HG03571 (cell line): ENCODE results near the gene PAPPA2.
"Not testable (repeated sequence)": the region's sequence is repeated elsewhere in the genome, so short reads cannot be mapped to it uniquely, and the experiment has no call there.

Experiments used
- ATAC-seq: cut with Tn5 transposase; IDR thresholded peaks from one replicate; pipeline ENCODE4 v1.9.1; 2021; ENCODE audit not compliant: unreplicated experiment

The PAPPA2 gene

GRCh38 chr1:176752505-176752904 is 289.5 kb downstream of the PAPPA2 start:
- ATAC-seq, result no peak

- no peak for ATAC-seq
Observed at GRCh38 chr1:176754676-176755075, 291.7 kb downstream of the PAPPA2 start.

DNA sequence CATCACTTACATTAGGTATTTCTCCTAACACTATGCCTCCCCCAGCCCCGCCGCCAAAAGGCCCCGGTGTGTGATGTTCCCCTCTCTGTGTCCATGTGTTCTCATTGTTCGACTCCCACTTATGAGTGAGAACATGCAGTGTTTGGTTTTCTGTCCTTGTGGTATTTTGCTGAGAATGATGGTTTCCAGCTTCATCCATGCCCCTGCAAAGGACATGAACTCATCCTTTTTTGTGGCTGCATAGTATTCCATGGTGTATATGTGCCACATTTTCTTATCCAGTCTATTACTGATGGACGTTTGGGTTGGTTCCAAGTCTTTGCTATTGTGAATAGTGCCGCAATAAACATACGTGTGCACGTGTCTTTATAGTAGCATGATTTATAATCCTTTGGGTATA is 293.8 kb downstream of the PAPPA2 start:
- not testable (repeated sequence) for ATAC-seq

DNA sequence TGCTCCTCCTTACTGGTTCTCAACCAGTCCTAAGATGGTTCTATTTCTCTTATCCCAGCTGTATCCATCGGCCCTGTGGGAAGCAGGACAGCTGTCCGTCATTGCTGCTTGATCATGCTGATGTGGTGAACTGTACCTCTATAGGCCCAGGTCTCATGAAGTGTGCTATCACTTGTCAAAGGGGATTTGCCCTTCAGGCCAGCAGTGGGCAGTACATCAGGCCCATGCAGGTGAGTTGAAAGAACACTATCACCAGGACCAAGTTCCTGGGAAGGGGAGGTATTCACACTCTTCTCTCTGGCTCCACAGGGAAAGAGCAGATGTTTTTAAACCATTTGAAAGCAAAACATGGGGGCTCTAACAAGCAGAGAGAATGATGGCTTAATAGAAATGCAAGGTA is 302.6 kb downstream of the PAPPA2 start:
- no peak for ATAC-seq

GRCh38 chr1:176766779-176767178 is 303.8 kb downstream of the PAPPA2 start:
- ATAC-seq, result no peak

- ATAC-seq, result no peak
Observed at GRCh38 chr1:176767714-176768136, 304.8 kb downstream of the PAPPA2 start.

- no peak for ATAC-seq
Observed at GRCh38 chr1:176768532-176768931, 305.6 kb downstream of the PAPPA2 start.

DNA sequence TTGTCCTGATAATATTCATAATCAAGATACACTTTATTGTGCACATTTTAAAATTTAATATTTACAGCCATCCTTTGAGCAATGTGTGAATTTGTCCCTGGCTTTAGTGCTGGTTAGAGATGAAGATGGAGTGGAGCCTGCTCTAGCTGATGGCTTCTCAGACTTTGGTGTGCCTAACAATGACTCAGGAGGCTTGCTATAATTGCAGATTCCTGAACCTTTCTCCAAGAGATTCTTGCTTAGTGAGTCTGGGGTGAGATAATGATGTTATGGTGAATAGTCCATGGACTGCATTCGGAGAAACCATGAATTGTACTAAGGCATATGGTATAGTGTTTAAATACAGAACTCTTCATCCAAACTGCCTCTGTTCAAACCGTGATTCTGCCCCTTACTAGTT is 307.1 kb downstream of the PAPPA2 start:
- ATAC-seq, result no peak

DNA sequence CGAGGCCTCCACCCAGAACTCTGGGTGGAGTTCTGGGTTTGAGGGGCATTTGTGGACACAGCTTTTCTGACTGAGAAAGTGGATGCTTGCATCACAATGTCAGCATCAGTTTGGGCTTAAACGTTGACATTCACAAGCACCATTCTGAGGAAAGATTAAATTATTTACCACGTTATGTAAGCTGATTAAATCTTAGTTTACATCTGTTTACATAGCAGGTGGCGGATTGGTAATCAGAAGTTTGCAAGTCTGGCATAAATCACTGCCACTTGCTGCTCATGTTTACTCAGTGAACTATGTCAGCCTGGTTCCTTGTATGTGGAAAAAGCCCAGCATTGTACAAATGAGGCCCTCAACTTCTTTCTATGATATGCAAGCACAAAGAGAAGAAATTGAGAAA is 310.1 kb downstream of the PAPPA2 start:
- no peak for ATAC-seq

DNA sequence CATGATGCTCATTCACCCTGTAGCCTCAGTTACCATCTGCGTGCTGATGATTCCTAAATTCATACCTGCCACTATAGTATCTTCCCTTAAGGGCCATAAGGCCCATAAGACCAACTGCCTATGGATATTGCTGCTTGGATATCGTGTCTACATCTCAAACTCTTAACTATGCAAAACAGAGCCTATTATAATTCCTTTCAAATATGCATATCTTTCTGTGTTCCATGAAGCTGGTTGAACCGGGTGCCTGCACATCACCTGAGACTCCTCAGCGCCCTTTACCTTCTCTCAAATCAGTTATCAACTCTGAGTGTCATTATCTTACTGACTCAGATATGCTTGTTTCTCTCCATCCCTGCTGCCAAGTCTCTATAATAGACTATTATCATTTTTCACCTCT is 311.2 kb downstream of the PAPPA2 start:
- no peak for ATAC-seq

GRCh38 chr1:176775378-176775777 is 312.4 kb downstream of the PAPPA2 start:
- no peak for ATAC-seq

DNA sequence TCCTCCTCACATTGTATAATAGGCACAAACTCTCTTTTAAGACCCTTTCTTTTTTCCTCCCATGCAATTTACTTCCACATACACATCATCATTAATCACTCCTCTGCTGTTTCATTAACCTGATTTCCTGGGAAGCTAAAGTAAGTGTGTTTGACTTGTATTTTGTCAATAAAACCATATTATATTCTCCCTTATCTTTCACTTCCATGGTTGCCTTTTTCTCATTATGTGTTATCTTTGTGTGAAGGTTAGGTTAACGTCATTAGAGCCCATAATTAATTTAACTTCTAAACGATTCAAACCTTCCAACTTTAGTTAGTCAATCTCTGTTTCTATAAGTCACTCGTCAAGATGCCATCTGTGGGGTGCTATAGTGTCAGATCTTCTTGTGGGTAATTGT is 313.0 kb downstream of the PAPPA2 start:
- no peak for ATAC-seq

DNA sequence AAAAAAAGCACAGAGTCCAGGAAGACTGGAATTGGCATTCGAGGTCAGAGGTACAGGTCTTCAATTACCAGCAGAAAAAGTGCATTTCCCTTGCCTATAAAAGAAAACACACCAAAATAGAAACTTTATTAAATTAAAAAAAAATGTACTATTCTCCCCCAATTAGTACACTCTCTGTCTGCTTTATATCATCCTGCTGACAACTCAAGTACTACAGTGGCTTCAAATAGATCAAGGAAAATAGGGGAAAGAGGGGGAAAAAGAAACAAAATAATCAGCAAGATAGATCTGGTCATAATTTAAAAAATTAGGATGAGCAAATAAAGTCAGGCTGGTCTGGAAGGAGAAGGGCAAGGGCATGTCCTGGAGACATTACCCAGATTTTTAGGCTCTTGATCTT is 315.1 kb downstream of the PAPPA2 start:
- ATAC-seq, result no peak

DNA sequence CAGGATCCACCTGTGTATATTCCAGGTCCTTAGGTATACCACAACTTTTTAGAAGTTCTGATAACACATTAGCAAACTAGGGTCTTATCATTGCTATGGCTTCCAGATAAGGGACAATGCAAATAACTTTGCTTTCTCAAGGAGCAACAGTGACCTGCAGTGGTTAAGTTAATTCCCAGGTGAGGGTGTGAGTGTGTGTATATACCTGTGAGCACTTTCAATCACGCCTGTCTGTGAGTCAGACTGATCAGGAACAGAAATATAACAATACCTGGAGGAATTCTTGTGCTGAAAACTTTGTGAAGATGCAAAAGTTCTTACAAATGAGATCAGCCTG is 317.0 kb downstream of the PAPPA2 start:
- no peak for ATAC-seq

DNA sequence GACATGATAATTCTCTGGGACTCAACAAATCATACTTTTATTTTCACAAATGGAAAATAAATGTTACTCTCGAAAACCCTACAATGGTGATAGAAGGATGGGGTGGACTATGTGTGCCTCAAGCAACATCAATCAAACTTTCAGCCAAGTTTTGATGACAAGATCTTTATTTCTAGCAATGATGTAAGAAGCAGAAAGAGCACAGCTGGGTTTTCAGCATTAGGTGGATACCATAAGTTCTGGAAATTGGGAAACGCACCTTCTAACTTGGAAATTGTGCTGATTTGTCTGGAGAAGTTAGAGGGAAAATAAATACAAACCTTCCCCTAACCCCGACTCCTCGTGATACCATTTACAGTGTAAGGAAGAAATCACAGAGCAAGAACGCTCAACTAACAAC is 320.3 kb downstream of the PAPPA2 start:
- no peak for ATAC-seq

GRCh38 chr1:176785056-176785455 is 322.1 kb downstream of the PAPPA2 start:
- ATAC-seq, result no peak

GRCh38 chr1:176785791-176786190 is 322.8 kb downstream of the PAPPA2 start:
- no peak for ATAC-seq

GRCh38 chr1:176786274-176786673 is 323.3 kb downstream of the PAPPA2 start:
- no peak for ATAC-seq

DNA sequence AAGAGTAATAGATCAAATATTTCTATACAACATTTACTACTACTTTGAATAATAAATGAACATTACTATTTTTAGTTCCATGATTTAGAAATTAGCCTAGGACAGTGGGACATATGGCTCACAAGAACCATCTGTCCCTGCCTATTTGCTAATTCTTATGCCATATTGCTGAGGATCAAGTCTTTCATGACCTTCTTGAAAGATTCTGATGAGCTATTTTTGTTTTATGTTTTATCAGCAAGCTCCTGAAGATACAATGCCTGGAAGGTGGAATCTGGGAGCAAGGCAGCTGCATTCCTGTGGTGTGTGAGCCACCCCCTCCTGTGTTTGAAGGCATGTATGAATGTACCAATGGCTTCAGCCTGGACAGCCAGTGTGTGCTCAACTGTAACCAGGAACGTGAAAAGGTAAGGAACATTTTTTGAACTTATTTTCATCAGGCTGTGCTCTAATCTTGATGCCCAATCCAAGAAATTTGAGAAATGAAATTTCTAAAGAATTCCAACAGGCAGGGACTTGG is 326.7 kb downstream of the PAPPA2 start:
- ATAC-seq, result no peak

- no peak for ATAC-seq
Observed at GRCh38 chr1:176790786-176791185, 327.8 kb downstream of the PAPPA2 start.

DNA sequence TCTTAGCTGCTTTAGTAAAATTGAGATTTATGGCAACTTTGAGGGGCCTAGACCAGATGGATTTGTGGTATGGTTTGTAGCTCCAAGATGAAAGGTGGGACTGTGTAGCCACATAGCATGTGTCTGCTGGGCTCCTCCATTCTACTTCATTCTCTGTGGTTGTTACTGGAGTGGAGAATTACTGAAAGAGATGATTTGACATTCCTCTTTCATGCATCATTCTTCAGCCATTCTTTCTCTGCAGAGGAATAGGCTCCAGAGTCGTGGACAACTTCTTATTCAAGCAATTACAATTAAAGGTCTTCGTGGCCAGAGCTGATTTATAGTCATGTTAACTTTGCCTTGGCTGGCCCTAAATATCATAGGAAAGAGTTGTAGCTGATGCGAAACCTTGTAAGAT is 328.9 kb downstream of the PAPPA2 start:
- no peak for ATAC-seq

DNA sequence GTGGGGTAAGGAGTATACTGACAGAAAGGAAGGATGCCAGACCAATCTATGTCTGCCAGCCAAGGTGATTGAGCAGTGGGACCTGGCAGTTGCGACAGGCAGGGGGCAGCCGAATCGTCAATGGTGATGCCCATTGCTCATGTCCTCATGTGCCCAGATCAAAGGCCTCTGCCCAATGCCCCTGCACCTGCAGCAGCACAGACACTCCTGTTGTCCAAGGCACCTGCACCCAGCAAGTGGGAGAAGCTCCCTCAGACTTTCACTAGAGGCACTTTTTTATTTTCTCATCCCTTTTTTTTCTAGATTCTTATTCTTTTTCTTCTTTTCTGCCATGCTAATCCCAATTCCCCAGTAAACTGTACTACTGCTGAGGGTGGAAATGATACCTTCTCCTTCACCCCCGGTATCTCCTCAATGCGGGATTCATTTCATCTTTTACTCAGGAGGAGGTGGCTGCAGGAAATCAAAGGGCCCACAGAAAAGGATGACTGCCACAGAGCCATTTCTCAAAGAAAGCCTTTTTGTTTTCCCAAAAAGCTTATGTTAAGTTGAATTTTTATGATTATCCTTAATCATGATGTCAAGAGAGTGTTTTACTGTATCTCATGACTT is 332.0 kb downstream of the PAPPA2 start:
- no peak for ATAC-seq

DNA sequence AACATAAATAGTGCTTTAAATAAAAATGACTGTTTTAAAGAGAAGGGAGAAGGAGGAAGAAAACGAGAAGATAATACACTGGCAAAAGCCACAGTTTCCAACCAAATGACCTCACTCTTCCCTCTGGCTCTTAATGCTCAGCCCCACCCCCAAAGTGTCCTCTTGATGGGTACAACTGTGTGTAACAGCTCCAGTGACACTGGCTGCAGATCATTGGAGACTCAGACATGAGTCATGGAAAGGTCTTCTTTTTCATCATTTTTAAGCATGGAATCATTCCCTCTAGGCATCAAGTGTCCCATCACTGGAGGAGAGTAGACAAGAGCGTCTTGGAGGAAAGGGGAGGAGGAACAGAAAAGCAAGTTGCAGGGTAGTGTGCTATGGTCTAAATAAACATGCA is 333.0 kb downstream of the PAPPA2 start:
- ATAC-seq, result no peak
